PC-9 (cell line): Measurements from ENCODE around the gene HOXB13.

ENCODE experiments used
- EZH2 ChIP-seq: fragments of 200-600 bp; sonication (generic); IDR thresholded peaks from 2 replicates; pipeline ENCODE4 v1.8.0; 2017; ENCODE audit warnings: antibody characterized with exemption, low read depth
- TF ChIP-seq, protein P1 (sequence below): fragments of 200-600 bp; sonication (generic); conservative IDR thresholded peaks from 2 replicates; pipeline ENCODE4 v1.6.1; 2017; ENCODE audit warnings: mixed run types, antibody characterized with exemption, mild to moderate bottlenecking, moderate library complexity

DNA sequence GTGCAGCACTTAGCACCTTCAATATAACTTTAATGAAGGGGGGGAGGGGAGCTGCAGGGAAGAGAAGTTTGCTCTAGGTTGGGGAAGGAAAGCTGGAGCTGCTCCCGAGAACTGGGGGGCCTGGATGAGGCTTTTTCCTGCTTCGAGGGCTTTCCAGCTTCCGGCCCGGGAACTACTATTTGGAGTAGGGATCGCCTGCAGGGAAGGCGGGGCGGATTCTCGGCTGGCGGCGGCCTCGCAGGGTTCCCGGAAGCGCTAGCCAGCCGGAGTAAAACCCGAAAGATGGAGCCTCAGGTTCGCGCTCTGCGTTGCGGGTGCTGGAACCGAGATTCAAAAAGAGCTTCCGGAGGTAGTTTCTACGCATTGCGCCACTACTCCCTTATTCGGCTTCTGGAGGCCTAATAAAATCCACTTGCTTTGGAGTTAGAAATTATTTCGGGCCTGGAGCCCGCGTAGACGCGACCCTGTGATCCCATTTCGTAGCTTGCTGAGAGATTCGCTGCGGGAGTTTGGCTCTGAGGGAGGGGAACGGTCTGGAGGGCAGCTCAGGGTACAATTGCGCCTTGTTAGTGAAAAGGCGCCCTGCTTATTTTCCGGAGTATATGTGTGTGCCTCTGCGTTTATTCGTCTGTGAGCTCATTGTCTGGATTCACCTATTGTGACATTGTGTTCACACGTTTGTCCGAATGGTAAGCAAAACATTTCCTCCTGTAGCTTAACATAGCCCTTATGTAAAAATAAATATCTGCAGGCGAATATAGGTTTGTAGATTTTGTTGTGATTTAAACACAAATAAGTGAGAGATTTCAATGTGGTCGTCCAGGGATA, 4.9 kb downstream of the HOXB13 start:
- TF ChIP-seq, protein P1, sequence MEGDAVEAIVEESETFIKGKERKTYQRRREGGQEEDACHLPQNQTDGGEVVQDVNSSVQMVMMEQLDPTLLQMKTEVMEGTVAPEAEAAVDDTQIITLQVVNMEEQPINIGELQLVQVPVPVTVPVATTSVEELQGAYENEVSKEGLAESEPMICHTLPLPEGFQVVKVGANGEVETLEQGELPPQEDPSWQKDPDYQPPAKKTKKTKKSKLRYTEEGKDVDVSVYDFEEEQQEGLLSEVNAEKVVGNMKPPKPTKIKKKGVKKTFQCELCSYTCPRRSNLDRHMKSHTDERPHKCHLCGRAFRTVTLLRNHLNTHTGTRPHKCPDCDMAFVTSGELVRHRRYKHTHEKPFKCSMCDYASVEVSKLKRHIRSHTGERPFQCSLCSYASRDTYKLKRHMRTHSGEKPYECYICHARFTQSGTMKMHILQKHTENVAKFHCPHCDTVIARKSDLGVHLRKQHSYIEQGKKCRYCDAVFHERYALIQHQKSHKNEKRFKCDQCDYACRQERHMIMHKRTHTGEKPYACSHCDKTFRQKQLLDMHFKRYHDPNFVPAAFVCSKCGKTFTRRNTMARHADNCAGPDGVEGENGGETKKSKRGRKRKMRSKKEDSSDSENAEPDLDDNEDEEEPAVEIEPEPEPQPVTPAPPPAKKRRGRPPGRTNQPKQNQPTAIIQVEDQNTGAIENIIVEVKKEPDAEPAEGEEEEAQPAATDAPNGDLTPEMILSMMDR: no peak
- TF ChIP-seq EZH2: no peak
